Thyroid gland (tissue), 4 donors: ENCODE results near the gene CENPK. TPM values are rescaled to one million over a fixed set of nuclear protein-coding genes. Genes with fewer than 3 reads are reported as not detected.

ENCODE experiments used
- DNase-seq, 2 donors: peaks; one replicate each; pipeline ENCODE4 v3.0.0-alpha.2; 2019
- H3K27ac ChIP-seq, 3 donors: fragments of 200-600 bp; sonication (generic); 1 replicate in 2 of 3; 2 replicates in 1 of 3; pipeline ENCODE4 v1.5.1; 2016 to 2019; ENCODE audit warnings: mild to moderate bottlenecking in 1 of 3, moderate library complexity in 1 of 3
- H3K27me3 ChIP-seq: fragments of 200-600 bp; sonication (generic); one replicate; pipeline ENCODE4 v1.5.1; 2019
- H3K36me3 ChIP-seq, 2 donors: fragments of 200-600 bp; sonication (generic); one replicate each; pipeline ENCODE4 v1.5.1; 2016 to 2019
- H3K4me1 ChIP-seq, 2 donors: fragments of 200-600 bp; sonication (generic); one replicate each; pipeline ENCODE4 v1.5.1; 2017 to 2019
- H3K4me3 ChIP-seq, 3 donors: fragments of 200-600 bp; sonication (generic); replicated peaks in 1 of 3; 1 replicate in 2 of 3; 2 replicates in 1 of 3; pipeline ENCODE4 v1.5.1; 2016; ENCODE audit warnings: mild to moderate bottlenecking in 1 of 3
- H3K9me3 ChIP-seq: fragments of 200-600 bp; sonication (generic); one replicate; pipeline ENCODE4 v1.5.1; 2017
- CTCF ChIP-seq, 6 experiments: fragments of 200-600 bp in 3 of 6; fragments of 450-650 bp in 3 of 6; sonication (generic) in 3 of 6; IDR thresholded peaks; one replicate each; pipeline ENCODE4 v1.5.1; 2016 to 2019; ENCODE audit warnings: antibody characterized with exemption in 6 of 6, mild to moderate bottlenecking in 2 of 6, inconsistent platforms in 1 of 6, moderate library complexity in 1 of 6
- POLR2A ChIP-seq, 2 donors: fragments of 450-650 bp; IDR thresholded peaks; one replicate each; pipeline ENCODE4 v1.6.1; 2017; ENCODE audit warnings: antibody characterized with exemption in 2 of 2, mild to moderate bottlenecking in 2 of 2, moderate library complexity in 1 of 2
- WGBS, 2 donors: methylation state at CpG; one replicate each; pipeline ENCODE4 v1.1.5; 2017; 5-methylcytosine and 5-hydroxymethylcytosine counted together
- intact Hi-C: fragments of 100-400 bp; cut with DNase I; formaldehyde crosslinking; loops from one replicate; pipeline ENCODE4 v1.15.1; 2023
- total RNA-seq, 4 donors: library from RNA; depleted of rRNA; stranded (reverse); fragments of >200 nt; gene quantifications; one replicate each; pipeline ENCODE4 v1.2.3, GENCODE V29; 2016

CENPK gene
- total RNA-seq, 4 donors from 2014 or later, result 1.5 to 7.3 TPM; not detected in 2

DNA sequence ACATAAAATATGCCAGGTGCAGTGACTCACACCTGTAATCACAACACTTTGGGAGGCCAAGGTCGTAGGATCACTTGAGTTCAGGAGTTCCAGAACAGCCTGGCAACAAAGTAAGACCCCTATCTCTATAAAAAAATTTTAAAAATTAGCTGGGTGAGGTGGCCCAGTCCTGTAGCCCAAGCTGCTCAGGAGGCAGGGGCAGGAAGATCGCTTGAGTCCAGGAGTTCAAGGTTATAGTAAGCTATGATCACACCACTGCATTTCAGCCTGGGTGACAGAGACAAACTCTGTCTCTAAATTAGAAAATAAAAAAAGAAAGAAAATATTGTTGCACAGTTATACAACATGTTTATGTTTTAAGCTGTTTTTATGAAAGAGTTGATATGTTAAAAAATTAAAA lies 6.8 kb downstream of the CENPK start:
- Histone ChIP-seq H3K27me3 (no peaks in the 10 kb centered on the region), H3K36me3 (no peaks in the 10 kb centered on the region), H3K27ac (no peak overlapping the region), H3K4me1 (no peaks in the 10 kb centered on the region), H3K9me3 (no peaks in the 10 kb centered on the region), H3K4me3 (no peak overlapping the region)
- DNase-seq, result no peak
- TF ChIP-seq POLR2A (IDR thresholded peaks at IDR 0.05) (no peak), CTCF (IDR thresholded peaks at IDR 0.05) (no peak)
- intact Hi-C loops, result no loop called here
- WGBS, 2 donors, result 86 to 93% methylated on average over 2 of the region's 2 CpGs

- Histone ChIP-seq H3K36me3 (no peaks in the 10 kb centered on the region), H3K27me3 (no peaks in the 10 kb centered on the region), H3K27ac (no peak overlapping the region), H3K4me1 (no peaks in the 10 kb centered on the region), H3K9me3 (no peaks in the 10 kb centered on the region), H3K4me3 (no peak overlapping the region)
- intact Hi-C loops, result no loop called here
- TF ChIP-seq CTCF (IDR thresholded peaks at IDR 0.05), result no peak
- no peak for TF ChIP-seq POLR2A (IDR thresholded peaks at IDR 0.05)
- no peak for DNase-seq
These were observed 7.7 kb downstream of the CENPK start for GRCh38 chr5:65555287-65555686.

- no peak for DNase-seq
- TF ChIP-seq CTCF (IDR thresholded peaks at IDR 0.05) (no peak), POLR2A (IDR thresholded peaks at IDR 0.05) (no peak)
- no peaks in the 10 kb centered on the region for H3K36me3 ChIP-seq
- intact Hi-C loops, result no loop called here
- no peaks in the 10 kb centered on the region for H3K9me3 ChIP-seq
- no peak overlapping the region for H3K4me3 ChIP-seq
- H3K4me1 ChIP-seq, result no peaks in the 10 kb centered on the region
- H3K27ac ChIP-seq, result no peak overlapping the region
- WGBS, 2 donors, result 78 to 86% methylated on average over 5 of the region's 5 CpGs
- H3K27me3 ChIP-seq, result no peaks in the 10 kb centered on the region
These were observed 9.0 kb downstream of the CENPK start for GRCh38 chr5:65553941-65554340.

- Histone ChIP-seq H3K9me3 (no peaks in the 10 kb centered on the region), H3K36me3 (no peaks in the 10 kb centered on the region), H3K4me1 (no peaks in the 10 kb centered on the region), H3K27ac (no peak overlapping the region), H3K27me3 (no peaks in the 10 kb centered on the region), H3K4me3 (no peak overlapping the region)
- no peak for TF ChIP-seq POLR2A (IDR thresholded peaks at IDR 0.05)
- TF ChIP-seq CTCF (IDR thresholded peaks at IDR 0.05), result no peak
- WGBS, 2 donors, result 89 to 92% methylated on average over 7 of the region's 7 CpGs
- no peak for DNase-seq
- intact Hi-C loops, result no loop called here
These were observed 14.7 kb downstream of the CENPK start for GRCh38 chr5:65548281-65548680.

- TF ChIP-seq CTCF (IDR thresholded peaks at IDR 0.05) (no peak), POLR2A (IDR thresholded peaks at IDR 0.05) (no peak)
- H3K36me3 ChIP-seq, result no peaks in the 10 kb centered on the region
- H3K4me1 ChIP-seq, result no peaks in the 10 kb centered on the region
- H3K27ac ChIP-seq, result no peak overlapping the region
- DNase-seq, result no peak
- H3K4me3 ChIP-seq, result no peak overlapping the region
- intact Hi-C loops, result no loop called here
- H3K9me3 ChIP-seq, result no peaks in the 10 kb centered on the region
- WGBS, 2 donors, result 93 to 95% methylated on average over 5 of the region's 5 CpGs
- H3K27me3 ChIP-seq, result no peaks in the 10 kb centered on the region
These were observed 16.8 kb downstream of the CENPK start for GRCh38 chr5:65546141-65546540.
